H1 (cell line): Measurements from ENCODE around the gene FSTL4.

Experiments
- CTCF ChIP-seq, 3 experiments: IDR thresholded peaks; 1 replicate in 2 of 3; 2 replicates in 1 of 3; pipeline versions ENCODE4 v1.5.1 to v1.6.1; 2011; ENCODE audit warnings: low read length in 3 of 3, mild to moderate bottlenecking in 3 of 3, inconsistent platforms in 2 of 3, low read depth in 1 of 3, moderate library complexity in 1 of 3; ENCODE audit not compliant: insufficient read depth in 1 of 3; ENCODE audit errors: control extremely low read depth in 1 of 3
- GABPA ChIP-seq: IDR thresholded peaks from 2 replicates; pipeline ENCODE4 v1.6.1; 2011; ENCODE audit warnings: mild to moderate bottlenecking, low read length, moderate library complexity, borderline replicate concordance; ENCODE audit not compliant: insufficient read depth
- GTF2F1 ChIP-seq: IDR thresholded peaks from 2 replicates; pipeline ENCODE4 v1.6.1; 2012; ENCODE audit warnings: low read depth, low read length, improper control_type of control experiment, borderline replicate concordance
- JUND ChIP-seq: IDR thresholded peaks from 2 replicates; pipeline ENCODE4 v1.6.1; 2011; ENCODE audit warnings: mild to moderate bottlenecking, improper control_type of control experiment, low read length
- KDM5A ChIP-seq: fragments of 200-600 bp; IDR thresholded peaks from 2 replicates; pipeline ENCODE4 v1.7.1; 2012; ENCODE audit warnings: mild to moderate bottlenecking, low read length, inconsistent platforms, mixed read lengths
- POLR2A ChIP-seq, 2 experiments: IDR thresholded peaks; 1 replicate in 1 of 2; 2 replicates in 1 of 2; pipeline ENCODE4 v1.6.1; 2011; ENCODE audit warnings: low read depth in 2 of 2, low read length in 2 of 2, mild to moderate bottlenecking in 2 of 2; ENCODE audit errors: control extremely low read depth in 1 of 2
- POLR2AphosphoS5 ChIP-seq: IDR thresholded peaks from 2 replicates; pipeline ENCODE4 v1.6.1; 2011; ENCODE audit warnings: low read depth, low read length
- RBBP5 ChIP-seq: IDR thresholded peaks from 2 replicates; pipeline ENCODE4 v1.7.1; 2012; ENCODE audit warnings: low read depth, mild to moderate bottlenecking, inconsistent platforms, low read length, moderate library complexity, borderline replicate concordance
- TCF12 ChIP-seq: IDR thresholded peaks from 2 replicates; pipeline ENCODE4 v1.6.1; 2011; ENCODE audit warnings: low read depth, mild to moderate bottlenecking, low read length
- ZNF274 ChIP-seq: IDR thresholded peaks from 2 replicates; pipeline ENCODE4 v1.7.0; 2012; ENCODE audit warnings: low read length, borderline replicate concordance; ENCODE audit errors: extremely low read depth
- TF ChIP-seq, protein P1 (sequence below): IDR thresholded peaks from 2 replicates; pipeline ENCODE4 v1.6.1; 2012; ENCODE audit warnings: inconsistent platforms

GRCh38 chr5:133357758-133358157 is 254.6 kb downstream of the FSTL4 start:
- no peak for TF ChIP-seq JUND
- no peak for TF ChIP-seq ZNF274
- TF ChIP-seq TCF12, result no peak
- no peak for TF ChIP-seq RBBP5
- no peak for TF ChIP-seq CTCF (IDR thresholded peaks at IDR 0.05; ENCODE audit: control extremely low read depth in 1 of 3, insufficient read depth in 1 of 3, low read depth in 1 of 3, low read length in 3 of 3)
- no peak for TF ChIP-seq POLR2A (IDR thresholded peaks at IDR 0.05; ENCODE audit: control extremely low read depth in 1 of 2, low read depth in 2 of 2, low read length in 2 of 2)
- TF ChIP-seq POLR2AphosphoS5, result no peak
- no peak for TF ChIP-seq KDM5A
- TF ChIP-seq GABPA, result no peak
- TF ChIP-seq GTF2F1, result no peak
- TF ChIP-seq, protein P1, sequence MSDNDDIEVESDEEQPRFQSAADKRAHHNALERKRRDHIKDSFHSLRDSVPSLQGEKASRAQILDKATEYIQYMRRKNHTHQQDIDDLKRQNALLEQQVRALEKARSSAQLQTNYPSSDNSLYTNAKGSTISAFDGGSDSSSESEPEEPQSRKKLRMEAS, result no peak
